KBM-7 (cell line): Measurements from ENCODE around the gene CHRM5.

Experiments
- DNase-seq: peaks from one replicate; pipeline ENCODE4 v3.0.0-alpha.2; 2015
- in situ Hi-C: fragments of 300-500 bp; cut with MboI; formaldehyde crosslinking; loops from 2 replicates; pipeline ENCODE4 v1.14.3; 2020; ENCODE audit warnings: low sequenced_read_pairs, low pct_unique_long_range_greater_than_20kb, mixed read lengths

The CHRM5 gene

DNA sequence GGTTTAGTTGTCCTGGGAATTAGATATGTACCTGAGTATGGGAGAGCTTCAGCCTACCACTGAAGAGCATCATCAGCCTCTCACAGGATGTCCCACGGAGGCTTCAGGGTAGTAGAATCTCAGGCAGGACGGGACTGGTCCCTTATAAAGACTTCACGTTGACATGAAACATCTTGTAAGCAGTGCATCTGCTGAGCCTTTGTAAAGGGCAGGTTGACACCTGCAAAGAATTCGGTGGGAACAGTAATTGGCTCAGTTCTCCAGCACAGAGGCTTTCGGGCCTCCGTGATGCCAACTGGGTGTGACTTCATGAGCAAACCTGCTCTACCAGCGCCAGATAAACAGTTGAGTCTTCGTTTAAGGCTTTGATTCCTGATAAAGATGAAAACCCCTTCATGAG, 97.6 kb downstream of the CHRM5 start:
- no peak for DNase-seq
- in situ Hi-C loops: no loop called here

DNA sequence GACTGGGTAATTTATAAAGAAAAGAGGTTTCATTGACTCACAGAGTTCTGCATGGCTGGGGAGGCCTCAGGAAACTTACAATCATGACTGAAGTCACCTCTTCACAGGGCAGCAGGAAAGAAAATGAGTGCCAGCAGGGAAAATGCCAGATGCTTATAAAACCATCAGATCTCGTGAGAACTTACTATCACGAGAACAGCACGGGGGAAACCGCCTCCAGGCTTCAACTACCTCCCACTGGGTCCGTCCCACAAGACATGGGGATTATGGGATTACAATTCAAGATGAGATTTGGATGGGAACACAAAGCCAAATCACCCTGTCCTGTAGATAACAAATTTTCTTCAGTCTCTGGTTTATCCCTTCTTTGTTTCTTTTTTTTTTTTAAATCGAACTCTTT, 101.7 kb downstream of the CHRM5 start:
- no peak for DNase-seq
- in situ Hi-C loops: no loop called here

DNA sequence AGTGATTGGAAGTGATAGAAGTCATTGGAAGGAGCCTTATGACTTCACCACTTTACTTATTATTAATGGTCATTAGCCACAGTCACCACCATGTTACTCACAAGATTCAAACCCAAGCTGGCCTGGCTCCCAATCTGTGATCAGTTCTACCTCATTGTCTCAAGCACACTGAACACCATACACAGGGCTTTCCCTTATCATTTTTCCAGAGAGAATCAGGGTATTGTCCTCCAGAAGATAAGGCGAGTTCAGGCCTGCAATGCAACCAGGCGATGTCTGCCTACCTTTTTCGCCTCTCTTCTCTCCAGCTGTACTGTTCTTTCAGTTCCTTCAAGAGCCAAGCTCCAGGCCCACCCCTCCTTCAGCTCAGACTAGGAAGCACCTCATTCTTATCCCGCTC, 108.5 kb downstream of the CHRM5 start:
- DNase-seq: no peak
- in situ Hi-C loops: no loop called here

DNA sequence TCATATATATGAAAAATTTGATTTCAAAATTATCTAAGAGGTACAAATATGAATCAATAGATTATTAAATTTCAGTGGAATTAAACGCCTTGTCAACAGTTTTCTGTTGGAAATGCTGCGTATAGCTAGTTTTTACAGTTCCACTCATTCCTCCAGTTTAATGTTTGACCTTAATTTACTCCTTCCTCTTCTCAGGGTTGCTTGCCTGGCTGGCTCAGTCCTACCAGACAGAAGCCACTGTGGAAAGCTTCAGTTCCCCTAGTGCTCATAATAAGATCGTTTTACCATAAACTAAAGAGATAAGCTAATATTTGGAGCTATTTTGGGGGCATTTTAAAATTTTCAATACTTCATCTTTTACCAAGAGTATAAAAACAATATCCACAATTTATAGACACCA, 110.6 kb downstream of the CHRM5 start:
- no peak for DNase-seq
- in situ Hi-C loops: no loop called here

DNA sequence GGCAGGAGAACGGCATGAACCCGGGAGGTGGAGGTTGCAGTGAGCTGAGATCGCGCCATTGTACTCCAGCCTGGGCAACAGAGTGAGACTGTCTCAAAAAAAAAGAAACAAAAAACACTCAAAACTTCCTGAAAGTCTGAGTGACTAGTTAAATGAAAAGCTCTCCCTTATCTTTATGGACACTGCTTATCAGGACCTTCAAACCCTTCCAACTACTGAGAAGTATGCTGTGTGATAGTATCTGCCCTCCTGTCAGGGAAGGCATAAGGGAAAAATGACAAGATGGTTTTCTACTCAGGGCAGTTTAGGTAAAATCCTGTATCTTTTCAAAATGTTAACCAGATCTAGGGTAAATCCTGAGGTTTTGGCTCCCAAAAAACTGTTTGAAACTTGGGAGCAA, 111.6 kb downstream of the CHRM5 start:
- DNase-seq: no peak
- in situ Hi-C loops: no loop called here

- in situ Hi-C loops: no loop called here
- no peak for DNase-seq
These were observed 115.8 kb downstream of the CHRM5 start for GRCh38 chr15:34084086-34084485.

GRCh38 chr15:34085746-34086145, 117.4 kb downstream of the CHRM5 start:
- in situ Hi-C loops: no loop called here

DNA sequence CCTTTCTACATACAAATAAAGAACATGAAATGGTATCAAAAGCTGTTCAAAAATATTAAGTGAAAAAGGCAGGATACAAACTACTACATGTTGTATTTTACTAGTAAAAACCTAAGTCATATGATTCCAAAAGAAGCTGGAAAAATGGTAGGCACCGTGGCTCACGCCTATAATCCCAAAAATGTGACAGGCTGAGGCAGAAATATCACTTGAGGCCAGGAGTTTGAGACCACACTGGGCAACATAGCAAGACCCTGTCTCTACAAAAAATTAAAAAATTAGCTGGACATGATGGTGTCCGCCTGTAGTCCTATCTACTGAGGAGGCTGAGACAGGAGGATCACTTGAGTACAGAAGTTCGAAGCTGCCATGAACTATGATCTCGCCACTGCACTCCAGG, 131.6 kb downstream of the CHRM5 start:
- no peak for DNase-seq
- in situ Hi-C loops: no loop called here

More at GRCh38 chr15:34085746-34086145, 117.4 kb downstream of the CHRM5 start:
- no peak for DNase-seq

GRCh38 chr15:34101366-34102174, 133.3 kb downstream of the CHRM5 start, which contains the start of the genes EMC7 and PGBD4:
TSS of gene EMC7 (minus strand) at chr15:34101862. CDS start at chr15:34101839, 23 bp downstream.
TSS of gene PGBD4 (plus strand) at chr15:34102083. CDS start at chr15:34102532, 449 bp downstream.
- in situ Hi-C loops: no loop called here
- DNase-seq: peak; percentile 99

DNA sequence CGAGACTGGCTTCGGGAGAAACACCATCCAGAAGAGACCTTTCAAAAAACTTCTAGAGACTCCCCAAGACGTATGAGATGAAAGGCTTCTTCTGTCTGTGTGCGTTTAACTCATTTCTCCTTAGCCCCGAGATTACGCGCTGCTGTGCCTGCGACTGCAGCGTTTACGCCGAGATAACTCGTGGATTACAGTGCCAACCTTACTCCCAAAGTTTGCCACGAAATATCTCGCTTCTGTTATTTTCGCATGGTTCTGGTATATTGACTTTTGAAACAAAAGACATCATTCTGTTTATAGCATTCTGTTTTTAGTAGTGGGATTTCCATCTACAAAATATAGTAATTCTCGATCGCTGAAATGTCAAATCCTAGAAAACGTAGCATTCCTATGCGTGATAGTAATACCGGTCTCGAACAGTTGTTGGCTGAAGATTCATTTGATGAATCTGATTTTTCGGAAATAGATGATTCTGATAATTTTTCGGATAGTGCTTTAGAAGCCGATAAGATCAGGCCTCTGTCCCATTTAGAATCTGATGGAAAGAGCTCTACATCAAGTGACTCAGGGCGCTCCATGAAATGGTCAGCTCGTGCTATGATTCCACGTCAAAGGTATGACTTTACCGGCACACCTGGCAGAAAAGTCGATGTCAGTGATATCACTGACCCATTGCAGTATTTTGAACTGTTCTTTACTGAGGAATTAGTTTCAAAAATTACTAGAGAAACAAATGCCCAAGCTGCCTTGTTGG, 134.1 kb downstream of the CHRM5 start:
- DNase-seq: no peak
- in situ Hi-C loops: no loop called here

DNA sequence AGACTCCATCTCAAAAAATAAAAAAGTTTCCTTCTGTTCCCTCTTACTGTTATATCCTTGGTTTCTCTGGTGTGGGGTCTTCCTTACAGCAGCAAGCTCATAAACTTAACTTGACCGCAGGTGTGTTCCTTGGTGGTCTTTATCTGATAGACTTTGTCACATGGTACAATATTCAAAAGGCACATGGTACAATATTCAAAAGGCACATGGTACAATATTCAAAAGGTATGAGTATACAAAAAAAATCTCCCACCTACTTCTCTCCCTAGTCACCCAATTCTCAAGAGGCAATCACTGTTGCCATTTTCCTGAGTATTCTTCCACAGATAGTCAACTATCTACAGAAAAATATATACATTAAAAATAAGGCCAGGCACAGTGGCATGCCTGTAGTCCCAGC, 138.1 kb downstream of the CHRM5 start:
- in situ Hi-C loops: no loop called here
- DNase-seq: no peak

GRCh38 chr15:34107315-34107714, 139.0 kb downstream of the CHRM5 start:
- in situ Hi-C loops: no loop called here
- no peak for DNase-seq

DNA sequence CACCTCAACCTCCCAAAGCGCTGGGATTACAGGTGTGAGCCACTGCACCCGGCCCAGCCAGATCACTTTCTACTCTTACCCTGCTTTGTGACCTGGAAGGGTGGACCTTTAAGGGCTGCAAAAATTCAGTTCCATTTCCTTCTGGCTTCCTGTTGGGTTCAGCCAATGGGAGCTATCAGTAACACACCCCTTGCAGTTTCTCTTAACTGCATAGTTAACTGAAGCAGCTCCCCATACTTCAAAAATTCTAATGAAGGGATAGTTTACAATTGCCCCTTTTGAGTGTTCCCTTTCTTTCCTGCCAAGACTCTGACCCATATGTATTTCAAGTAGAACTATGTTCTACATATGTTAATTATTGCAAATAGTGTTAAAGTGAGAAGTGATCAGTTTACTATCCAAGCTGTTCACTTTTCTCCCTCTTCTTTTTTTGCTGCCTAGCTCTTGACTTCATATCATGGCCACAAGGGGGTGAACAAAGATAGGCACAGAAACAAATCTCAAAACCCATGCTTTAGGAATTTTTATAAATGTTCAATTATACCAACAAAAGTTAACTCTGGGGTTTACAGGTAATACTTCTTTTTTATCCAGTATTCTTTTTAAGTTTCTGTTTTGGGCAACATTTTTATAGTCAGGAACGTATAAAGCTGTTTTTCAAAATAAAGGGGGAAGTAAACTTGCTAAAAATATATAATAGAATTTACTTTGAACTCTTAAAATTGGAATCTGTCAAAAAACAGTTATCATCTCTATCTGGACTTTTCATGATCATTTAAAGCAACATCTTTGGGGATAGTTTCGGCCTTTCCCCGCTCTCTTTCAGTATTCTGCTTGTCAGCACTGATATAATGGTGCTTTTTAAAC, 141.7 kb downstream of the CHRM5 start:
- DNase-seq: peak; percentile 60

GRCh38 chr15:34111488-34111887, 143.2 kb downstream of the CHRM5 start:
- in situ Hi-C loops: no loop called here
- no peak for DNase-seq

More for the DNA sequence above, 141.7 kb downstream of the CHRM5 start:
- in situ Hi-C loops: no loop called here

GRCh38 chr15:34114215-34114614, 145.9 kb downstream of the CHRM5 start:
- DNase-seq: no peak
- in situ Hi-C loops: no loop called here

DNA sequence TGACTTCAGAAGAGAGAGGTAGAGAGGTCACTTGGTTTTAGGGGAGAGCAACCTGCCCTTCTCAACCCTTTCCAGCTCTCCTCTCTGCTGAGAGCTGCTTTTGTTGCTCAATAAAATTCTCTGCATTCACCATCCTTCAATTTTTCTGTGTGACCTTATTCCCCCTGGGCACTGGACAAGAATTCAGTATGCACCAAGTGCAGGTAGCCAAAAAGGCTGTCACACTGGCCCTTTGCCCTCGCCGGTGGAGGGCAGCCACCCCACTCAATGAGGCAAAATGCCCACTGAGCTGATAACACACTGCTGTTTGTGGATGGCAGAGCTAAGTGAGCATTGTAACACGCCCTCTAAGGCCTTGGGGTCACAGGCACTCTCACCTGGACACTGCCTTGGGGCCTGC, 146.4 kb downstream of the CHRM5 start:
- in situ Hi-C loops: no loop called here

DNA sequence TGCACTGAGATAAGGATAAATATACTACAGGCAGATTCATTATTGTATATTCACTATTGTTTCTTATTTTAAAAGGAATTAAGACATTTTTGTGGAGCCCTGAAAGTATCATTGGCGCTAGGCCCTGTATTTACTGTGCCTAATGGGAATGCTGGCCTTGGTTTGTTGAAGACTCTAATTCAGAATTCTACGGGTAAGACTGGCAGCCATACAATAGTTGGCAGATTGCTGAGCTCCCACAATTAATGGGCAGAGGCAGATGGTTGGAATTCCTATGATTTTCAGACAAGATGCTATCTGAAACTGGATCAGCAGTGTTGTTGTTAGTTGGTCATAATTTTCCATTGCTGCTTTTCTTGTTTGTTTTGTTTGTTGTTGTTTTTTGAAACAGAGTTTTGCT, 148.3 kb downstream of the CHRM5 start:
- in situ Hi-C loops: no loop called here
- DNase-seq: no peak

More for the DNA sequence above, 146.4 kb downstream of the CHRM5 start:
- no peak for DNase-seq
